GM12878 (cell line): Measurements from ENCODE around the gene MCM9. TPM values are rescaled to one million over a fixed set of nuclear protein-coding genes. Genes with fewer than 3 reads are reported as not detected.

Experiments
- EP300 ChIP-seq, 2 experiments: fragments of 150-350 bp in 1 of 2; IDR thresholded peaks; 2 replicates each; pipeline ENCODE4 v1.6.1; 2011 to 2012; ENCODE audit warnings: low read depth in 2 of 2, low read length in 2 of 2, borderline replicate concordance in 1 of 2, improper control_type of control experiment in 1 of 2, inconsistent platforms in 1 of 2; ENCODE audit not compliant: control insufficient read depth in 1 of 2
- ESRRA ChIP-seq: IDR thresholded peaks from 2 replicates; pipeline ENCODE4 v1.6.1; 2012; ENCODE audit warnings: mild to moderate bottlenecking, low read length, improper control_type of control experiment
- FOXM1 ChIP-seq: IDR thresholded peaks from 2 replicates; pipeline ENCODE4 v1.6.1; 2012; ENCODE audit warnings: low read depth, mild to moderate bottlenecking, inconsistent platforms, low read length, moderate library complexity
- IKZF1 ChIP-seq: fragments of 450-650 bp; conservative IDR thresholded peaks from 2 replicates; pipeline ENCODE4 v1.6.1; 2017; ENCODE audit warnings: antibody characterized with exemption, mild to moderate bottlenecking
- JUNB ChIP-seq: IDR thresholded peaks from 2 replicates; pipeline ENCODE4 v1.6.1; 2016; ENCODE audit warnings: antibody characterized with exemption, mild to moderate bottlenecking
- MEF2A ChIP-seq: IDR thresholded peaks from 2 replicates; pipeline ENCODE4 v1.6.1; 2011; ENCODE audit warnings: low read depth, mild to moderate bottlenecking, low read length, moderate library complexity; ENCODE audit not compliant: insufficient read depth
- MYB ChIP-seq: fragments of 150-350 bp; IDR thresholded peaks from 2 replicates; pipeline ENCODE4 v1.6.1; 2014; ENCODE audit warnings: mild to moderate bottlenecking, low read depth, low read length, borderline replicate concordance
- NFIC ChIP-seq: IDR thresholded peaks from 2 replicates; pipeline ENCODE4 v1.6.1; 2012; ENCODE audit warnings: low read depth, mild to moderate bottlenecking, inconsistent platforms, low read length, moderate library complexity
- POLR2A ChIP-seq: IDR thresholded peaks from 2 replicates; pipeline ENCODE4 v1.6.1; 2011; ENCODE audit warnings: low read depth, mild to moderate bottlenecking, low read length
- POLR2AphosphoS2 ChIP-seq: IDR thresholded peaks from 2 replicates; pipeline ENCODE4 v1.6.1; 2011; ENCODE audit warnings: low read depth, mild to moderate bottlenecking, low read length, improper control_type of control experiment, moderate library complexity
- RAD51 ChIP-seq: fragments of 450-650 bp; IDR thresholded peaks from 2 replicates; pipeline ENCODE4 v1.6.1; 2016; ENCODE audit warnings: moderate library complexity, mild to moderate bottlenecking, inconsistent platforms
- RFX5 ChIP-seq: IDR thresholded peaks from 2 replicates; pipeline ENCODE4 v1.6.1; 2011; ENCODE audit warnings: low read depth, low read length, improper control_type of control experiment
- RUNX3 ChIP-seq: IDR thresholded peaks from 2 replicates; pipeline ENCODE4 v1.6.1; 2012; ENCODE audit warnings: low read length, inconsistent platforms
- SIN3A ChIP-seq: IDR thresholded peaks from 2 replicates; pipeline ENCODE4 v1.6.1; 2012; ENCODE audit warnings: low read depth, low read length, improper control_type of control experiment
- SPI1 ChIP-seq: IDR thresholded peaks from 2 replicates; pipeline ENCODE4 v1.6.1; 2011; ENCODE audit warnings: low read depth, mild to moderate bottlenecking, low read length, moderate library complexity, borderline replicate concordance; ENCODE audit not compliant: insufficient read depth
- SREBF1 ChIP-seq: IDR thresholded peaks from 2 replicates; pipeline ENCODE4 v1.6.1; 2012; ENCODE audit warnings: mild to moderate bottlenecking, low read length
- STAT3 ChIP-seq: IDR thresholded peaks from 2 replicates; pipeline ENCODE4 v1.6.1; 2011; ENCODE audit warnings: low read depth, low read length, improper control_type of control experiment
- TAF1 ChIP-seq: IDR thresholded peaks from 2 replicates; pipeline ENCODE4 v1.6.1; 2011; ENCODE audit warnings: mild to moderate bottlenecking, low read depth, low read length, borderline replicate concordance
- WRNIP1 ChIP-seq: IDR thresholded peaks from 2 replicates; pipeline ENCODE4 v1.6.1; 2011; ENCODE audit warnings: low read depth, low read length, improper control_type of control experiment, borderline replicate concordance
- polyA plus RNA-seq, 11 experiments: library from polyadenylated mRNA; depleted of rRNA in 4 of 11; unstranded in 6 of 11; stranded (reverse) in 5 of 11; fragments of >200 nt; fragmentation: Nextera tagmentation in 4 of 11; fragmentation: Illumina TruSeq in 1 of 11; extraction: Ambion mirVana in 4 of 11; extraction: Trizol in 1 of 11; gene quantifications; 1 replicate in 1 of 11; 2 replicates in 10 of 11; pipeline versions ENCODE4 v1.2.1 to v1.2.3, GENCODE V29; 2011 to 2016; ENCODE audit warnings: inconsistent platforms in 2 of 11, missing spikeins in 2 of 11, low read depth in 1 of 11
- total RNA-seq, 4 experiments: library from RNA; depleted of rRNA in 3 of 4; stranded (reverse); fragments of >200 nt in 3 of 4; fragmentation: Illumina TruSeq in 1 of 4; extraction: Trizol in 1 of 4; gene quantifications; 2 replicates each; pipeline versions ENCODE4 v1.2.1 to v1.2.3, GENCODE V29; 2013 to 2021
- TF ChIP-seq, protein P1 (sequence below): fragments of 450-650 bp; conservative IDR thresholded peaks from 2 replicates; pipeline ENCODE4 v1.6.1; 2017; ENCODE audit warnings: mild to moderate bottlenecking, moderate library complexity
- TF ChIP-seq, protein P2 (sequence below): fragments of 450-650 bp; IDR thresholded peaks from 2 replicates; pipeline ENCODE4 v1.6.1; 2018; ENCODE audit warnings: mild to moderate bottlenecking, low read depth, moderate library complexity; ENCODE audit not compliant: partially characterized antibody
- TF ChIP-seq, protein P3 (sequence below): fragments of 450-650 bp; IDR thresholded peaks from 2 replicates; pipeline ENCODE4 v1.6.1; 2017; ENCODE audit warnings: antibody characterized with exemption, mild to moderate bottlenecking, moderate library complexity
- TF ChIP-seq, protein P4 (sequence below): fragments of 450-650 bp; IDR thresholded peaks from 2 replicates; pipeline ENCODE4 v1.6.1; 2016; ENCODE audit warnings: mild to moderate bottlenecking

Gene MCM9
- total and polyA plus RNA-seq, 10 of the 15 experiments (the other 5 are each of a cell fraction or from before 2014, with no cell fraction given), result 3.4 to 18.5 (median 9.7) TPM

DNA sequence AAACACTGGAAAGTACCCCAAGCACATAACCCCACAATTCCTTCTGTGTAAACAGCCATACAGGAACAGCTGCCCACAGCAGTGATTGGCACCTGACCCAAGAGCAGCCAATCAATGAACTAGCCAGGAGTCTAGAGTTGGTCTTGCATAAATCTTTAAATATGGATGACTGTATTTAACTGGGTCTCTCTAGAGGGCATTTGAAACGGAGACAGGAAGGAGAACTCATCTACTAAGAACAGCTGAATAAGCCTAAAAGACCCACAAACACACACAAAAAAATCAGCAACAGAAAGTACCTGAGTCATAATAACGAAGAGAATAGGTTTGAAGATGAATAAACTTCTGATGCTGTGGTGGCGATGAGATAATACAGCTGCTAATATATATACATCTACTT is 90.0 kb downstream of the MCM9 start (continued):
- TF ChIP-seq, protein P1, sequence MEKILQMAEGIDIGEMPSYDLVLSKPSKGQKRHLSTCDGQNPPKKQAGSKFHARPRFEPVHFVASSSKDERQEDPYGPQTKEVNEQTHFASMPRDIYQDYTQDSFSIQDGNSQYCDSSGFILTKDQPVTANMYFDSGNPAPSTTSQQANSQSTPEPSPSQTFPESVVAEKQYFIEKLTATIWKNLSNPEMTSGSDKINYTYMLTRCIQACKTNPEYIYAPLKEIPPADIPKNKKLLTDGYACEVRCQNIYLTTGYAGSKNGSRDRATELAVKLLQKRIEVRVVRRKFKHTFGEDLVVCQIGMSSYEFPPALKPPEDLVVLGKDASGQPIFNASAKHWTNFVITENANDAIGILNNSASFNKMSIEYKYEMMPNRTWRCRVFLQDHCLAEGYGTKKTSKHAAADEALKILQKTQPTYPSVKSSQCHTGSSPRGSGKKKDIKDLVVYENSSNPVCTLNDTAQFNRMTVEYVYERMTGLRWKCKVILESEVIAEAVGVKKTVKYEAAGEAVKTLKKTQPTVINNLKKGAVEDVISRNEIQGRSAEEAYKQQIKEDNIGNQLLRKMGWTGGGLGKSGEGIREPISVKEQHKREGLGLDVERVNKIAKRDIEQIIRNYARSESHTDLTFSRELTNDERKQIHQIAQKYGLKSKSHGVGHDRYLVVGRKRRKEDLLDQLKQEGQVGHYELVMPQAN, result no peak
- no peak for TF ChIP-seq RFX5
- TF ChIP-seq SREBF1, result no peak
- no peak for TF ChIP-seq RAD51
- TF ChIP-seq, protein P2, sequence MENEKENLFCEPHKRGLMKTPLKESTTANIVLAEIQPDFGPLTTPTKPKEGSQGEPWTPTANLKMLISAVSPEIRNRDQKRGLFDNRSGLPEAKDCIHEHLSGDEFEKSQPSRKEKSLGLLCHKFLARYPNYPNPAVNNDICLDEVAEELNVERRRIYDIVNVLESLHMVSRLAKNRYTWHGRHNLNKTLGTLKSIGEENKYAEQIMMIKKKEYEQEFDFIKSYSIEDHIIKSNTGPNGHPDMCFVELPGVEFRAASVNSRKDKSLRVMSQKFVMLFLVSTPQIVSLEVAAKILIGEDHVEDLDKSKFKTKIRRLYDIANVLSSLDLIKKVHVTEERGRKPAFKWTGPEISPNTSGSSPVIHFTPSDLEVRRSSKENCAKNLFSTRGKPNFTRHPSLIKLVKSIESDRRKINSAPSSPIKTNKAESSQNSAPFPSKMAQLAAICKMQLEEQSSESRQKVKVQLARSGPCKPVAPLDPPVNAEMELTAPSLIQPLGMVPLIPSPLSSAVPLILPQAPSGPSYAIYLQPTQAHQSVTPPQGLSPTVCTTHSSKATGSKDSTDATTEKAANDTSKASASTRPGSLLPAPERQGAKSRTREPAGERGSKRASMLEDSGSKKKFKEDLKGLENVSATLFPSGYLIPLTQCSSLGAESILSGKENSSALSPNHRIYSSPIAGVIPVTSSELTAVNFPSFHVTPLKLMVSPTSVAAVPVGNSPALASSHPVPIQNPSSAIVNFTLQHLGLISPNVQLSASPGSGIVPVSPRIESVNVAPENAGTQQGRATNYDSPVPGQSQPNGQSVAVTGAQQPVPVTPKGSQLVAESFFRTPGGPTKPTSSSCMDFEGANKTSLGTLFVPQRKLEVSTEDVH, result no peak
- TF ChIP-seq WRNIP1, result no peak
- TF ChIP-seq ESRRA, result no peak
- no peak for TF ChIP-seq TAF1
- TF ChIP-seq JUNB, result peak; percentile 95
- no peak for TF ChIP-seq IKZF1
- TF ChIP-seq MYB, result no peak
- no peak for TF ChIP-seq POLR2AphosphoS2
- TF ChIP-seq FOXM1, result peak; percentile 70; the same call in 1 of the 2 replicates
- TF ChIP-seq RUNX3, result peak; percentile 91
- TF ChIP-seq MEF2A, result peak; percentile 70; the same call in 1 of the 2 replicates
- no peak for TF ChIP-seq SIN3A
- TF ChIP-seq, protein P3, sequence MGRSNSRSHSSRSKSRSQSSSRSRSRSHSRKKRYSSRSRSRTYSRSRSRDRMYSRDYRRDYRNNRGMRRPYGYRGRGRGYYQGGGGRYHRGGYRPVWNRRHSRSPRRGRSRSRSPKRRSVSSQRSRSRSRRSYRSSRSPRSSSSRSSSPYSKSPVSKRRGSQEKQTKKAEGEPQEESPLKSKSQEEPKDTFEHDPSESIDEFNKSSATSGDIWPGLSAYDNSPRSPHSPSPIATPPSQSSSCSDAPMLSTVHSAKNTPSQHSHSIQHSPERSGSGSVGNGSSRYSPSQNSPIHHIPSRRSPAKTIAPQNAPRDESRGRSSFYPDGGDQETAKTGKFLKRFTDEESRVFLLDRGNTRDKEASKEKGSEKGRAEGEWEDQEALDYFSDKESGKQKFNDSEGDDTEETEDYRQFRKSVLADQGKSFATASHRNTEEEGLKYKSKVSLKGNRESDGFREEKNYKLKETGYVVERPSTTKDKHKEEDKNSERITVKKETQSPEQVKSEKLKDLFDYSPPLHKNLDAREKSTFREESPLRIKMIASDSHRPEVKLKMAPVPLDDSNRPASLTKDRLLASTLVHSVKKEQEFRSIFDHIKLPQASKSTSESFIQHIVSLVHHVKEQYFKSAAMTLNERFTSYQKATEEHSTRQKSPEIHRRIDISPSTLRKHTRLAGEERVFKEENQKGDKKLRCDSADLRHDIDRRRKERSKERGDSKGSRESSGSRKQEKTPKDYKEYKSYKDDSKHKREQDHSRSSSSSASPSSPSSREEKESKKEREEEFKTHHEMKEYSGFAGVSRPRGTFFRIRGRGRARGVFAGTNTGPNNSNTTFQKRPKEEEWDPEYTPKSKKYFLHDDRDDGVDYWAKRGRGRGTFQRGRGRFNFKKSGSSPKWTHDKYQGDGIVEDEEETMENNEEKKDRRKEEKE, result no peak
- no peak for TF ChIP-seq STAT3
- TF ChIP-seq, protein P4, sequence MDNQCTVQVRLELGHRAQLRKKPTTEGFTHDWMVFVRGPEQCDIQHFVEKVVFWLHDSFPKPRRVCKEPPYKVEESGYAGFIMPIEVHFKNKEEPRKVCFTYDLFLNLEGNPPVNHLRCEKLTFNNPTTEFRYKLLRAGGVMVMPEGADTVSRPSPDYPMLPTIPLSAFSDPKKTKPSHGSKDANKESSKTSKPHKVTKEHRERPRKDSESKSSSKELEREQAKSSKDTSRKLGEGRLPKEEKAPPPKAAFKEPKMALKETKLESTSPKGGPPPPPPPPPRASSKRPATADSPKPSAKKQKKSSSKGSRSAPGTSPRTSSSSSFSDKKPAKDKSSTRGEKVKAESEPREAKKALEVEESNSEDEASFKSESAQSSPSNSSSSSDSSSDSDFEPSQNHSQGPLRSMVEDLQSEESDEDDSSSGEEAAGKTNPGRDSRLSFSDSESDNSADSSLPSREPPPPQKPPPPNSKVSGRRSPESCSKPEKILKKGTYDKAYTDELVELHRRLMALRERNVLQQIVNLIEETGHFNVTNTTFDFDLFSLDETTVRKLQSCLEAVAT, result no peak
- TF ChIP-seq NFIC, result peak; percentile 90
- no peak for TF ChIP-seq EP300 (IDR thresholded peaks at IDR 0.05; ENCODE audit: borderline replicate concordance in 1 of 2, control insufficient read depth in 1 of 2, low read depth in 2 of 2, low read length in 2 of 2)
- no peak for TF ChIP-seq SPI1
- TF ChIP-seq POLR2A, result no peak
